ENCODE measurements around the gene ETV4. TPM values are rescaled to one million over a fixed set of nuclear protein-coding genes. Genes with fewer than 3 reads are reported as not detected.

ETV4 gene
- total and polyA plus RNA-seq, 2 of the 13 experiments (the other 11 are each of a cell fraction or from before 2014, with no cell fraction given) = 128 to 330 TPM

- TF ChIP-seq DMTF1 (CRISPR knock-in tag; IDR thresholded peaks at IDR 0.05) = no peak
- TF ChIP-seq ZFP62 (CRISPR knock-in tag; IDR thresholded peaks at IDR 0.05) = no peak
- TF ChIP-seq ZNF441 (CRISPR knock-in tag; IDR thresholded peaks at IDR 0.05; ENCODE audit: borderline replicate concordance) = peak; percentile 68; the same call in 1 of the 2 replicates
- TF ChIP-seq ZBTB21 (CRISPR knock-in tag; IDR thresholded peaks at IDR 0.05) = no peak
- TF ChIP-seq HMGXB3 (CRISPR knock-in tag; IDR thresholded peaks at IDR 0.05; ENCODE audit: borderline replicate concordance) = no peak
- TF ChIP-seq TMF1 (CRISPR knock-in tag; IDR thresholded peaks at IDR 0.05; ENCODE audit: low read depth) = no peak
- no peak for TF ChIP-seq GLI4 (CRISPR knock-in tag; IDR thresholded peaks at IDR 0.05; ENCODE audit: borderline replicate concordance)
- TF ChIP-seq PREB (CRISPR knock-in tag; IDR thresholded peaks at IDR 0.05) = no peak
- no peak for TF ChIP-seq SKI (IDR thresholded peaks at IDR 0.05; ENCODE audit: partially characterized antibody)
- TF ChIP-seq ZBTB10 (CRISPR knock-in tag; IDR thresholded peaks at IDR 0.05; ENCODE audit: borderline replicate concordance) = 0 out of 2 replicates have a peak, but pooled peaks have one; percentile 30
- TF ChIP-seq MNT (IDR thresholded peaks at IDR 0.05) = no peak
- no peak for TF ChIP-seq RBFOX2 (IDR thresholded peaks at IDR 0.05; ENCODE audit: low read depth, low read length)
- no peak for TF ChIP-seq TEF (CRISPR knock-in tag; IDR thresholded peaks at IDR 0.05)
- TF ChIP-seq HCFC1 (IDR thresholded peaks at IDR 0.05; ENCODE audit: low read depth, low read length) = no peak
- TF ChIP-seq MEF2D (CRISPR knock-in tag; IDR thresholded peaks at IDR 0.05) = no peak
- TF ChIP-seq PCBP2 (optimal IDR thresholded peaks at IDR 0.05; ENCODE audit: low read depth, low read length, poor library complexity, severe bottlenecking) = peak; percentile 37
Measured at GRCh38 chr17:43559161-43559816, 13.1 kb upstream of the ETV4 start (continued).
